Urothelium cell line (cell line): ENCODE data around the gene ENAH.
"Not testable (repeated sequence)": the region's sequence is repeated elsewhere in the genome, so short reads cannot be mapped to it uniquely, and the experiment has no call there.

Experiments
- DNase-seq: peaks from one replicate; pipeline ENCODE4 v3.0.0; 2011; ENCODE audit warnings: low spot score, mixed read lengths
- FAIRE-seq: peaks from 2 replicates; lab custom pipeline; 2011; peaks lifted over from hg19 to GRCh38; lab: Jason Lieb, UNC

Gene ENAH

DNA sequence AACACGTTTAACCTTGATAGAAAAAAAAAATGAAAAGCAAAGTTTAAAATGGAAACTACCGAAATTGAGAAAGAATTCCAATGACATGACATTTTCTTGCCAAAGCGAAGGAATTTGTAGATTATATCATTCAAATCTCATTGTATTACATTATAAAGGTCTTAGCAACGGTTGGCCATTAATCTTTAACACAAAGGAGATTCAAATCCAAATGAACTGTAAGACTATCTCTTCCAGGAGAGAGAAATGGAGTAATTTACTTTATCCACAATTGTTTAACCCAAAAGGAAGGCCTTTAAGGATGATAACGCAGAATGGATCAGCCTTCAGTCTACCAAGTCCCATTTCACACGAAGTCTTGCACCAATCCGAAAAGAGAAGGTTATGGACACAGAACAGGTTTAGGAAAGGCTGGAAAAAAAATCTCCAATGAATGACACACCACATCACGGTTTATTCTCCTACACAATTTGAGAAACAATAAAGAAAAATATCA is 1.5 kb downstream of the ENAH start:
- no peak for DNase-seq
- no peak for FAIRE-seq

DNA sequence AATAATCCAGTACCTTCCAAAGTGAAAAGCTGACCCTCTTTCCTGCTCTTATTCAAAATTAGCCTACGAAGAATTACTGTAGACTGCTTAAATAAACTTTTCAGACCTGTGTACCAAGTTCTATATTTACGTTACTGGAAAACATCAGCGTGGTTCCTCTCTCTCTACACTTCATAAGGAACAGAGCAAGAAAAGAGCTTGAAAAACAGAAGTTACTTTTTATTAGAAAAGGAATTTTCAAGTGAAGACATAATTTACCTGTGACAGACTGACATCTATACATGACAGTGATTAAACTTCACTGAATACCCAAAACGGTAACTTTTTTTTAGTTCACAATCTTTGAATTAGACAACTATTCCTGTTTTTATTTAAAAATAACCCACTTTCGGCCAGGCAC is 2.7 kb downstream of the ENAH start:
- no peak for DNase-seq
- FAIRE-seq = no peak

DNA sequence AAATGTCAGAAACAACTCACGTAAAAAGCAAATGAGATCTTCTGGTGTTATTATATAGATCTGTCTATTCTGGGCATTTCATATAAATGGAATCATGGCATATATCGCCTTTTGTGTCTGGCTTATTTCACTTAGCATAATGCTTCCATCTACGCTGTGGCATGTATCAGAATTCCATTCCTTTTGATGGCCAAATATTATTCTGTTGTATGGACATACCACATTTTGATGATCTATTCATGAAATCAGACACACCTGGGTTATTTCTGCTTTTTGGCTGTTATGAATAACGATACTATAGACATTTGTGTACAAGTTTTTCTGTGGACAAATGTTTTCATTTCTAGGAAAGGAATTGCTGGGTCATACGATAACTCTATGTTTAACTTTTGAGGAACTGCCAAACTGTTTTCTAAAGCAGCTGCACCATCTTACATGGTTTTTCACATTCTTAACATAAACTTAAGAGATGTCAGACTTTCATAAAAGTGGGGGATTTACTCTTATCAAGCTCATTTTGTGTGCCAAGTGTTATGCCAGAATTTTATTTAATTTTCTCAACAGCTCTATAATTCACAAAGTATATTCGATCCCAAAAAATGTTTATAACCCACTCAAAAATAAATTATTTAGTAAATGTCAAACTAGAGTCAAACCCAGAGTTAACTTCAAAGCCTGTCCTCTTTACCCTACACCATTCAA is 7.6 kb downstream of the ENAH start:
- DNase-seq = no peak
- FAIRE-seq = no peak

DNA sequence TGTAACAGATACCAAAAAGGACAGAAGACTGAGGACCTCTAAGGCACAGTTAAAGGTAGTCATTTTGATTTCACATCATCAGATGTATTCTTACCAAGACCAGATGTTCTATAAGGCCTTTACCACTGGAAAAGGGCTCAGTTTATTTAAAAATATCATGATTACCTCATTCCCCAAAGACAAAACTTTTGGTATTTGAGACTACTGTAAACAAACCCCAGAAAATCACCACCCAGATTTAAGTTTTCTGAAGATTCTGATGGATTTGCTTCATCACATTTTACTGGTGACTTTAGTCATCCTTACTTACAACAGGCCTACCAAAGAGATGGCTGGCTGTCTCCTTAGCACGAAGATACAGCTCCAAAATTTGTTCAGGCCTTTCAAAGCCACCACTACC is 8.3 kb downstream of the ENAH start:
- FAIRE-seq (no peak), DNase-seq (no peak)

DNA sequence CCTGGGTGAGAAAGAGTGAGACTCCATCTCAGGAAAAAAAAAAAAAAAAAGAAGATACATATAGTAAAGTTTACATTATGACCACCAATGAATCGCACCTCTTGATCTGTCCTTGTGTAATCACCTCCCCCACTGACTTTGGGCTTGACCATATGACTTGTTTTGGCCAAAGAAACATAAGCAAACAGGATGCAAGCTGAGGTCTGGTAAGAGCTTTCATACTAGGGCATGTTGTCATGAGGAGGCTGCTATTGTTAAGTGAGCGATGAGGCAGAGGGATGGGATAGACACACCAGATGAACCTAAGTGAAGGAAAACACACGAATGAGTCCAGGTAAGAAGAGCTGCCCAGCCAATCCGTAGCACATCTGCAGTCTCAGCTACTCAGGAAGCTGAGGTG is 10.7 kb downstream of the ENAH start:
- DNase-seq = no peak
- no peak for FAIRE-seq

DNA sequence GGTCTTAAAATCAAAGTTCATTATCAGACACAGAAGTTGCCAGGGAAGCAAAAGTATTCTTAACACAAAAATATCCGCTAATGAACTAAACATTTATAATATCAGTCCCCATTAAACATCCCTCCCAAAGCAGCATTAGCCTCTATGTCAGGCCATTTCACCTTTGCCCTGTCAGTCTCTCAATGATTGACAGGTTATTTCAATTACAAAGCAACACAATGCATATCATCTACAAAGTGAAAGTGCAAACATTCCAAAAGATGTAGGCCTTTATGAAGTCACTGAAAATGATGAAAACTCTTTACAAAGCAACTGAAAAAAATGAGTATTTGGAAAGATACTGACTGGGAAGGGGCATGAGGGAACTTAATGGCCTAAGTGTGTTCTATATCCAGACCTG is 14.1 kb downstream of the ENAH start:
- DNase-seq (no peak), FAIRE-seq (no peak)

DNA sequence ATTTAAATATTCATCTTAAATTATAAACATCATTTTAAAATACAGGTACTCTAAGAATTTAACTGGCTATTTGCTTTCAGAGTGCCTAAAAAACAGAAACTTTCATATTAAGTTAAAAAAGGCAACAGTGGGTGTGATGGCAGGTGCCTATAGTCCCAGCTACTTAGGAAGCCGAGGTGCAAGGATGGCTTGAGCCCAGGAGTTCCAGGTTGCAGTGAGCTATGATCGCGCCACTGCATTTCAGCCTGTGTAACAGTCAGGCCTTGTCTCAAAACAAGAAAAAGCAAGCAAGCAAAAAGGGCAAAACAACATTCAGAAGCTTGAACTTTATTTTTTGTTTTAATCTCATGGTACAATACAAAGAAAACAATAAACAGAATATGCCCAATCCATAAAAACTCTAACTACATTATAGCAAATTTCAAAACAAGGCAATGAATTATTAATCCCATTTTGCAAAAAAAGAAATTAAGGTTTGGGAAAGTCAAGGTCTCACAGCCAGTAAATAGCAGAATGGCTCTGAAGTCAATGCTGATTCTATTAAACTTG is 15.2 kb downstream of the ENAH start:
- DNase-seq = no peak
- no peak for FAIRE-seq

DNA sequence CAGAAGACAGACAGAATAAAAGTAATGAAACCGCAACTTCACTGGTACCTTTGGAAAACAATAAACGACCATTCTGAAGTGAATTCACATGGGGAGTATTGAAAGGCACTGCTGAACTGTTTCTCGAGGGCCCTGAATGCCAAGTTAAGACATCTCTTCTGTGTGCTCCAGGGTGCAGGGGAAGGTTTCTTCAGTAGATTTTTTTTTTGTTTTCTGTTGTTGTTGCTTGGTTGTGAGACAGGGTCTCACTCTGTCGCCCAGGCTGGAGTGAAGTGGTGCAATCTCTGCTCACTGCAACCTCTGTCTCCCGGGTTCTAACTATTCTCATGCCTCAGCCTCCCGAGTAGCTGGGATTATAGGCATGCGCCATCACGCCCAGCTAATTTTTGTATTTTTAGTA is 15.9 kb downstream of the ENAH start:
- not testable (repeated sequence) for FAIRE-seq, DNase-seq

DNA sequence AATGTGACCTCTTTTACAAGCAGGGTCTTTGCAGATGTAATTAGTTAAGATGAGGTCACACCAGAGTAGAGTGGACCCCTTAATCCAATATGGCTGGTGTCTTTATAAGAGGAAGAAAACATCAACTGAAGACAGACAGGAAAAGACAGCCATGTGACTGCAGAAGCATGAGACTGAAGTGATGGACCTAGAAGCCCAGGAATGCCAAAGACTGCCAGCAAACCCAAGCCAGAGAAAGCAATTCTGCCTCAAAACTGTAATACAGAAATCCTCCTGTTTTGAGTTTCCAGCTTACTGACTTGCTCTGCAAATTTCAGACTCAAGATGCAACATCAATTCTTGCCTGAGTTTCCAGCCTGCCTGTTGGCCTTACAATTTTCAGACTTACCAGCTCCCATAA is 17.3 kb downstream of the ENAH start:
- FAIRE-seq = no peak
- no peak for DNase-seq

DNA sequence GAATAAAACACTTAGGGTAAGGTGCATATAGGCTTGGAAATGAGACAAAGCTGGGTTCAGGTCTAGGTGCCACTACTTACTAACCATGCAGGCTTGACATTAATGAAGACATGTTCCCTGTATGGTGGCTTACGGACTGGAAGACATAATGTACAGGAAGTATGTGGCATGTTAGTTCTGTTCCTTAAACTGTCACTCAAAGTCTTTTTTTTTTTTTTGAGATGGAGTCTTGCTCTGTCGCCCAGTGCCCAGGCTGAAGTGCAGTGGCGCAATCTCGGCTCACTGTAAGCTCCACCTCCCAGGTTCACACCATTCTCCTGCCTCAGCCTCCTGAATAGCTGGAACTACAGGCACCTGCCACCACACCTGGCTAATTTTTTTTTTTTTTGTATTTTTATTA is 20.1 kb downstream of the ENAH start:
- FAIRE-seq, DNase-seq: not testable (repeated sequence)

DNA sequence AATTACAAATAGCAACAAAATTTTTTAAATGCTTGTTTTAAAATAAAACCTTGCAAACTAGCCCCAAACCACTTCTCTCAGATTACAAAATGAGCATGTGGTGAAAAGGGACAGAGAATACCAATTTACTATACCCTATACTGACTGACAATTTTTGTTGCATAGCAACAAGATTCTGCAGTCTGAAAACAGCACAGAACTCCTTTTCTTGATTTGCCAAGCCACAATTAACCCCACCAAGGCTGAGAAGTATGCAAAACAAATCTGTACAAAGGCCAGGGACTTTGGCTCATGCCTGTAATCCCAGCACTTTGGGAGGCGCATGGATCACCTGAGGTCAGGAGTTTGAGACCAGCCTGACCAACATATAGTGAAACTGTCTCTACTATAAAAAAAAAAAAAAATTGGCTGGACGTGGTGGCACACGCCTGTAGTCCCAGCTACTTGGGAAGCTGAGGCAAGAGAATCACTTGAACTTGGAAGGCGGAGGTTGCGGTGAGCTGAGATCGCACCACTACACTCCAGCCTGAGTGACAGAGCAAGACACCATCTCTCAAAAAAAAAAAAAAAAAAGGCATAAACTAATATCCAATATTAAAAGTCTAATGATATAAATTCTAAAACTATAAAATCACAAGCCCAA is 21.8 kb downstream of the ENAH start:
- DNase-seq (no peak), FAIRE-seq (no peak)

DNA sequence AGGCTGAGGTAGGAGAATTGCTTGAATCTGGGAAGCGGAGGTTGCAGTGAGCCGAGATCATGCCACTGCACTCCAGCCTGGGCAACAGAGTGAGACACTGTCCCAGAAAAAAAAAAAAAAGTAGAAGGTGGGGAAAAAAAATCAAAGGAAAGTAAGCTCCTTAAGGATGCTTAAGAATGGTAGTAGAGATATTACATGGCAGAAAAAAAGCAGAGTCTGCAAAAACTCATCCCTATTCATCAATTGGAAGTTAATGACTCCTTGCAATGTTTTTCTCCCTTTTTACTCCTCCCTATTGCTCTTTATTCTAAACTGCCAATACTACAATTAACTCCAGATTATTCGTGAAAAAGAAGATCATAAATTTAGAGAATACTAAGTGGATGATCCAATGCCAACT is 23.4 kb downstream of the ENAH start:
- FAIRE-seq = no peak
- no peak for DNase-seq

DNA sequence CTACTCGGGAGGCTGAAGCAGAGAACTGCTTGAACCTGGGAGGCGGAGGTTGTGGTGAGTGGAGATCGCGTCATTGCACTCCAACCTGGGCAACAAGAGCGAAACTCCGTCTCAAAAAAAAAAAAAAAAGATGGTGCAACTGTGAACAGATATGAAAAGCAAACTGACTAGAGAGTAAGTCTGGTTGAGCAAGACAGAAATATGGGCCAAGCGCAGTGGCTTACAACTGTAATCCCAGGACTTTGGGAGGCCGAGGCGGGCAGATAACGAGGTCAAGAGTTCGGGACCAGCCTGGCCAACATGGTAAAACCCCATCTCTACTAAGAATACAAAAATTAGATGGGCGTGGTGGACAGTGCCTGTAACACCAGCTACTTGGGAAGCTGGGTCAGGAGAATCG is 24.1 kb downstream of the ENAH start:
- not testable (repeated sequence) for DNase-seq, FAIRE-seq

DNA sequence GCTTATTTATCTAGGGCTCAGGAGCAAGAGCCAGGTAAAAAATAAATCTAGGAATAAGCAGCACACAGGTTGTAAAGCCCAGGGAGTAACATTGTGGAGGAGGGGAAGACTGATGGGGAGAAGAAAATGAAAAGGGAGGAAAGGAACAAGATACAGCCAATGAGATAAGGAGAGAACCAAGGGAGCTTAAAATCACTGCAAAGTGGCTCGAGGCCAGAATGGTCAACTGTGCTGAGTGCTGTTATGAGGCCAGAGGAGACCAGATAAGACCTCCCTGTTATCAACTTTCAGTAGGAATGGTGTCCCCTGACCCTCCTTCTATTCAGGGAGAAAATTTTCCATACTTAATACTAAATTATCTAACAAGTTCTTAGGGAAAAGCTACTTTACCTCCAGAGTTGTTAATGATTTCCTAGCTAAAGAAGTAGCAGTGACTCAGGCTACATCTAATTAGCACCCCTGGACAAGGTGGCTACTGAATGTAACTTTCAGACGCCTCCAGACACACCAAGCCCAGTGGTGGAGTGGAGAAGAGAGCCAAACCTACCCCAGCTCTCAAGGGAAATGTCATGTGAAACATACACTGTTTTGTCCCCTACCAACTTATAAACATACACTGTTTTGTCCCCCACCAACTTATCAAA is 25.5 kb downstream of the ENAH start:
- FAIRE-seq (no peak), DNase-seq (no peak)

DNA sequence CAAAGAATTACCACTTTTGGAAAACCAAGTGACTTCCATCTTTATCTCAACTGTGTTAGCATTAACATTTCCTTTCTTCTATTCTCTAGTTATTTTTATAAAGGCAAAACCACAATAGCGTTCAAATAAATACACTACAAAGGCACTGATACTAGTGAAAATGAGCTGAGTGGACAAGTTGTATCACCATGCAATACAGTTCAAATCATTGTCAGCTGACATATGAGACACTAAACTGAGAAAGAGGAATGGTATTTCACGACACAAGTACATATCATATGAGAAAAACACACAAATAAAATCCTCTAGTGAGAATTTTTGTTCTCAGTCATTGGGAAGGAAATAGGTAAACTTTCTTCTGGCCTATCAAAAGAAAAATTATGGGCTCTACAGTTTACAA is 26.2 kb downstream of the ENAH start:
- no peak for DNase-seq
- no peak for FAIRE-seq

DNA sequence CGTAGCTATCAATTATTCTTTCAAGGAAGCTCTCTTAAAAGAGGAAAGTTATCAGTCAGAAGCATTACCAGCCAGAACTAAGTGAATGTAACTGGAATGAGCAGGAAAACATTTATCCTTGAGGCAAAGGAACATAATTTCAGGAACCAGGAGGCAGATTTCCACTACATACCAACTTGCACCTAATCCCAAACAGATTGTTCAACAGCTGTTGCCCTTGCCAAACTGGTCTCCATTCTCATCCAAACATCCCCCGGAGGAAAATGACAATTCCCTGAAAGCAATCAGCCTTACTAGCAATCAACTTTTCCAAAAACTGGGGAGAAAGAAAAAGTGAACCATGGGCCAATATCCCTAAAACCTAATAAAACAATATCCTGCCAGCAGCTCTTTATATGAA is 35.0 kb downstream of the ENAH start:
- FAIRE-seq (no peak), DNase-seq (no peak)

DNA sequence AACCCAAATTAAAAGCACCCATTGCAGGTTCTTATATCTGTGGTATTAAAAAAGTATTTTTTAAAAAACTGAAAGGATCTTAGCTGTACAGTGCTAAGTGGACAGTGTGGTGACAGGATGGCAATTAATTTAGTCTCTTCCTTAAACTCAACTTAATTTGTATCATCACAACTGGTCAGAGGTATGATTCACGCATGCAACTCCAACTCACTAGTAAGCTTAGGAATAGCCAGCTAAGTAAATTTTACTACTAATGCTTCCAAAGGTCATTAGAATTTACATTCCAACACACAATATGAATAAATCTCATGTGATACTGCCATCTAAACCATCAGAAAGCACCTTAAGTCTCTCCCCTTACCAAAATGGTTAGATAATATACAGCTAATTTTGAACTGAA is 35.4 kb downstream of the ENAH start:
- DNase-seq (no peak), FAIRE-seq (no peak)

DNA sequence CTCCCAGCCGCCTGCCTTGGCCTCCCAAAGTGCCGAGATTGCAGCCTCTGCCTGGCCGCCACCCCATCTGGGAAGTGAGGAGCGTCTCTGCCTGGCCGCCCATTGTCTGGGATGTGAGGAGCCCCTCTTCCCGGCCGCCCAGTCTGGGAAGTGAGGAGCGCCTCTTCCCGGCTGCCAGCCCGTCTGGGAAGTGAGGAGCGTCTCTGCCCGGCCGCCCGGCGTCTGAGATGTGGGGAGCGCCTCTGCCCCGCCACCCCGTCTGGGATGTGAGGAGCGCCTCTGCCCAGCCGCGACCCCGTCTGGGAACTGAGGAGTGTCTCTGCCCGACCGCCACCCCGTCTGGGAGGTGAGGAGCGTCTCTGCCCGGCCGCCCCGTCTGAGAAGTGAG is 37.5 kb downstream of the ENAH start:
- not testable (repeated sequence) for FAIRE-seq, DNase-seq

DNA sequence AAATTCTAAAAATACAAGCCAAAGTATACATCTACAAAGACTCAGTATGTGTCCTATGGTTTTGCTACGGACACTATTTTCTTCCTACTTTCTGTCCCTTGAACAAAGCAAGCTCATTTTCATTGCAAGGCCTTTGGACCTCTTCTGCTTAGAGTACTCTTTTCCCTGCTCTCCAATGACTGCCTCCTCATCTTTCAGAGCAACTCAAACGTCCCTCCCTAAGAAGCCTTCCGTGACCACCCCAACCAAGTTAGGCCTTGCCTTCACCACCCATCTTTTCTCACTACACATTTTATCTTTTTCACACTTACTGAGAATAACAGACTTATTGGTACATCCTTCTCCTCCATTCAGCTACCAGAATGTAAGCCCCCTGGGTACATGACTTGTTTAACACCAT is 39.9 kb downstream of the ENAH start:
- no peak for DNase-seq
- no peak for FAIRE-seq

DNA sequence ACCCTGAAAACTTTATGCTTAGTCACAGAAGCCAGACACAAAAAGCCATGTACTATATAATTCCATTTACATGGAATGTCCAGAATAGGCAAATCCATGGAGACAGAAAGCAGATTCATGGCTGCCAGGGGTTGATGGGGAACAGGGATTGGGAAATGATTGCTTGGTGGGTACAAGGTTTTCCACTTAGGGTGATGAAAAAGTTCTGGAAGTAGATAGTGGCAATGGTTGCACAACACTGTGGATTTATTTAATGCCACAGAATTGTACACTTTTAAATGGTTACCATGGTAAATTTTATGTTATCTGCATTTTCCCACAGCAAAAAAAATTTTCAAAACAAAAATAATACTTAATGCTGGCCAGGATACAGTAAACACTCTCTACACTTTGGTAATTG is 40.6 kb downstream of the ENAH start:
- FAIRE-seq (no peak), DNase-seq (no peak)

DNA sequence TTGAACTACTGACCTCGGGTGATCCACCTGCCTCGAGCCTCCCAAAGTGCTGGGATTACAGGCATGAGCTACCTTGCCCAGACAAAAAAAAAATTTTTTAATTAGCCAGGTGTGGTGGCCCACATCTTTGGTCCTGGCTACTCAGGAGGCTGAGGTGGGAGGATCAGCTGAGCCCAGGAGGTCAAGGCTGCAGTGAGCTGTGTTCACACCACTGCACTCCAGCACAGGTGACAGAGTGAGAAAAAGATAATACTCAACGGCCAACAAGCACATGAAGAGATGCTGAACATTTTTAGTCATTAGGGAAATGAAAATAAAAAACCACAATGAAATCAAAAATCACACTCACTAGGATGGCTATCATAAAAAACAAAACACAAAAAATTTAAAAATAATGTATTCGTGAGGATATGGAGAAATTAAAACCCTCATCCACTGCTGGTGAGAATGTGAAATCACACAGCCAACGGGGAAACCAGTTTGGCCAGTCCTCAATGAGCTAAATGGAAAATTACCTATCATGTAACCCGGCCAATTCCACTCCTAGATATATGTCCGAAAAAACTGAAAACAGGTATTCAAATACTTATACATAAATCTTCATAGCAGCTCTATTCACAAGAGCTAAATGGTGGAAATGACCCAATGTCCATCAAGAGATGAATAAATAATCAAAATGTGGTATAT is 41.2 kb downstream of the ENAH start:
- FAIRE-seq = no peak
- no peak for DNase-seq
